Lung (tissue), 12 donors: ENCODE data around the gene PTPRN2. TPM values are rescaled to one million over a fixed set of nuclear protein-coding genes. Genes with fewer than 3 reads are reported as not detected.

ENCODE experiments used
- ATAC-seq: fragments of 200-7000 bp; cut with Tn5 transposase; one replicate; pipeline ENCODE4 v1.9.1; 2020; ENCODE audit warnings: moderate number of reproducible peaks; ENCODE audit not compliant: insufficient read depth, low FRiP score
- DNase-seq, 3 donors: peaks; one replicate each; pipeline ENCODE4 v3.0.0-alpha.2; 2013 to 2017
- H3K27ac ChIP-seq, 2 donors: one replicate each; pipeline ENCODE4 v1.5.1; 2013; ENCODE audit warnings: mild to moderate bottlenecking in 2 of 2, moderate library complexity in 2 of 2, control low read depth in 1 of 2, inconsistent platforms in 1 of 2, low read depth in 1 of 2, low read length in 1 of 2
- H3K27me3 ChIP-seq, 3 donors: one replicate each; pipeline ENCODE4 v1.5.1; 2013; ENCODE audit warnings: low read length in 2 of 3; ENCODE audit not compliant: control insufficient read depth in 3 of 3, insufficient read depth in 3 of 3
- H3K36me3 ChIP-seq, 4 donors: one replicate each; pipeline ENCODE4 v1.5.1; 2013; ENCODE audit warnings: low read length in 4 of 4, mild to moderate bottlenecking in 1 of 4, moderate library complexity in 1 of 4; ENCODE audit not compliant: control insufficient read depth in 4 of 4, insufficient read depth in 4 of 4
- H3K4me1 ChIP-seq, 5 donors: one replicate each; pipeline ENCODE4 v1.5.1; 2013; ENCODE audit warnings: low read length in 5 of 5, mild to moderate bottlenecking in 2 of 5, moderate library complexity in 1 of 5; ENCODE audit not compliant: control insufficient read depth in 5 of 5, insufficient read depth in 5 of 5
- H3K4me3 ChIP-seq: one replicate; pipeline ENCODE4 v1.5.1; 2013; ENCODE audit warnings: mild to moderate bottlenecking, control low read depth, moderate library complexity
- H3K9ac ChIP-seq, 2 donors: one replicate each; pipeline ENCODE4 v1.5.1; 2013; ENCODE audit warnings: low read length in 2 of 2, control low read depth in 1 of 2; ENCODE audit not compliant: insufficient read depth in 1 of 2
- H3K9me3 ChIP-seq, 4 donors: one replicate each; pipeline ENCODE4 v1.5.1; 2013; ENCODE audit warnings: low read length in 3 of 4, mild to moderate bottlenecking in 1 of 4, moderate library complexity in 1 of 4; ENCODE audit not compliant: control insufficient read depth in 4 of 4, insufficient read depth in 3 of 4
- WGBS, 2 donors: extraction: QIAGEN DNeasy Blood & Tissue Kit; methylation state at CpG; one replicate each; pipeline ENCODE4 v1.1.7; 2013; 5-methylcytosine and 5-hydroxymethylcytosine counted together
- polyA plus RNA-seq, 2 donors: library from polyadenylated mRNA; stranded (reverse); fragments of 200-250 nt; gene quantifications; one replicate each; pipeline ENCODE4 v1.2.1, GENCODE V29; 2013
- total RNA-seq, 2 donors: library from RNA; depleted of rRNA in 1 of 2; stranded (reverse); fragments of >200 nt in 1 of 2; gene quantifications; one replicate each; pipeline ENCODE4 v1.2.1, GENCODE V29; 2014 to 2021
- TF ChIP-seq, protein P1 (sequence below): IDR thresholded peaks from 2 replicates; pipeline ENCODE4 v1.5.1; 2012; ENCODE audit warnings: mild to moderate bottlenecking; ENCODE audit errors: control extremely low read depth, extremely low read depth
- donor health status: control.
- donor health status: control.
- donor health status: Bipolar disorder and iron deficiency.
- donor health status: healthy.
- donor health status: DM: yes; HTN: yes; CAD: no.

Gene PTPRN2
- total and polyA plus RNA-seq, 4 donors: 2.1 to 7.4 (median 4.4) TPM

DNA sequence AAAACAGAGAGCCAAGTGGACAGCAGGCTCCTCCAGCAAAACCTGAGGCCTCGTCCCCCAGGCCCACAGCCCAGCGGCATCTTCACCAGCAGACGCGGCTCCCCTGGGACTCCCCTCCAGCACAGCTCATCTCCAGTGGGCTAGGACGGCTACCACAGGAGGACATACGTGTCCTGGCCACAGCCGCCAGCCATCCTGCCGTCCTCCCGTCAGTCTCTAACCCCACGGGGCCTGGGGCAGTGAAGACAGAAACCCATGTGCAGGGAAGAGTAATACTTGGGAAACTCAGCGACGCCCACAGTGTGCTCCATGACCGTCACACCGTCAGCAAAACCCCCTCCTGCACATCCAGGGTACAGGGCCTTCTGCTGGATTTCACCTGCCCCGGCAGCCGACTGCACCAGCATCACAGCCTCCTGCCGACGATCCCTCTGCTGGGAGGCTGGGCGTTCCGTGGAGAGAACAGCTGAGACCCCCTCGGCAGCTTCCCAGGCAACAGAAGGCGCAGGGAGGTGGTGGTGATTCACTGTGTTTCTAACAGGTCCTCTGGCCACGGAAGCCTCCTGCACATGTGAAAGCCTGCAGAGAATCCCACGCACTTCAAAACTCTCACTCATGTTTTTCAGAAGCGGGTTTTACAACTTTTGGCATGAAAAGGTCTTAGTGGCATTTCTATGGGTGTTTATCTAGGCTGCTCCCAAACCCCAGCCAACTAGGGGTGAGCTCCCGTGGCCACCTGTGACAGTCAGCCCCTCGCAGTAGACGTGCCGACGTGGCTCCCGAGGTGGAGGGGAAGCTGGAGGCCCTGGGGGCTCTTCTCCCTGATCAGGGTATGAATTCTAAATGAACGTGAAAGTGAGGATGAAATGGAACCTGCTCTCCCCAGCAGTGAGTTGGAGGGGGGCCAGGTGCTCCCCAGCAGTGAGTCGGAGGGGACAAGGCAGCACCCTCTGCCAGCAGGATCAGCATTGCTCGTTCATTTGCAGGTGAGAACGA lies 513.5 kb downstream of the PTPRN2 start:
- ATAC-seq (no peak), DNase-seq (no peak)
- peaks cover 0 to 2% (median 0%) of the 10 kb centered on the region in 4 donors for H3K9me3 ChIP-seq
- WGBS, 2 donors: 79 to 88% methylated on average over 35 of the region's 35 CpGs
- no peak overlapping the region for H3K9ac ChIP-seq
- H3K27me3 ChIP-seq: peaks cover 0 to 4% (median 0%) of the 10 kb centered on the region in 3 donors
- H3K4me3 ChIP-seq: no peak overlapping the region
- no peaks in the 10 kb centered on the region for H3K4me1 ChIP-seq
- H3K36me3 ChIP-seq: no peaks in the 10 kb centered on the region
- TF ChIP-seq, protein P1, sequence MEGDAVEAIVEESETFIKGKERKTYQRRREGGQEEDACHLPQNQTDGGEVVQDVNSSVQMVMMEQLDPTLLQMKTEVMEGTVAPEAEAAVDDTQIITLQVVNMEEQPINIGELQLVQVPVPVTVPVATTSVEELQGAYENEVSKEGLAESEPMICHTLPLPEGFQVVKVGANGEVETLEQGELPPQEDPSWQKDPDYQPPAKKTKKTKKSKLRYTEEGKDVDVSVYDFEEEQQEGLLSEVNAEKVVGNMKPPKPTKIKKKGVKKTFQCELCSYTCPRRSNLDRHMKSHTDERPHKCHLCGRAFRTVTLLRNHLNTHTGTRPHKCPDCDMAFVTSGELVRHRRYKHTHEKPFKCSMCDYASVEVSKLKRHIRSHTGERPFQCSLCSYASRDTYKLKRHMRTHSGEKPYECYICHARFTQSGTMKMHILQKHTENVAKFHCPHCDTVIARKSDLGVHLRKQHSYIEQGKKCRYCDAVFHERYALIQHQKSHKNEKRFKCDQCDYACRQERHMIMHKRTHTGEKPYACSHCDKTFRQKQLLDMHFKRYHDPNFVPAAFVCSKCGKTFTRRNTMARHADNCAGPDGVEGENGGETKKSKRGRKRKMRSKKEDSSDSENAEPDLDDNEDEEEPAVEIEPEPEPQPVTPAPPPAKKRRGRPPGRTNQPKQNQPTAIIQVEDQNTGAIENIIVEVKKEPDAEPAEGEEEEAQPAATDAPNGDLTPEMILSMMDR: no peak
- H3K27ac ChIP-seq: no peak overlapping the region

DNA sequence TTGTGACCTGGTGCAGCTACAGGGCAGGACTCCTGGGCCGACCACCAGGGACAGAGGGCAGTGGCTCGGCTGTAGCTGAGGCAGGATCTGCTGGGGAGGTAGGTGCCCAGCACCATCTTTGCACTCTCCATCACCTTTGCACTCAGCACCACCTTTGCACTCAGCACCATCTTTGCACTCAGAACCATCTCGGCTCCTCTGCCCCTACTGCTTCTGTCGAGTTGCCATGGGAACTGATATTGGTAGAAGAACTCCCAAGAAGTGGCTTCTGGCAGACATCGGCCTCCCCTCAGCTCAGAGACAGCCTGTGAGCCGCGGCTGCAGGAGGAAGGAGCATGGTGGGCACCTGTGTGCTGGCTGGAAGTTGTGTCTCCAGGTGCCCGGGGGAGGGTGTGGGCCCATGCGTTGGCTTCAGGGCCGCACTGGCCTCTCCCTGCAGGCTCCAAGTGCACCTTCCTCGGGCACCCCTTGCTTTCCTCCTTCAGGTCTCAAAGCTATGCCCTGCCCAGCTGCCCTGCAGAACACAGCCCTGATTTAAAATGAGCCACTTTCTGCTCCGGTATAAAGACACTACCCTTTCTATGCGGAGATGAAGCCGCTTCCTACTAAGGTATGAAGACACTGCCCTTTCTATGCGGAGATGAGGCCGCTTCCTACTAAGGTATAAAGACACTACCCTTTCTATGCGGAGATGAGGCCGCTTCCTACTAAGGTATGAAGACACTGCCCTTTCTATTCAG lies 514.5 kb downstream of the PTPRN2 start:
- DNase-seq (no peak), ATAC-seq (no peak)
- peaks cover 0 to 4% (median 0%) of the 10 kb centered on the region in 3 donors for H3K27me3 ChIP-seq
- no peak overlapping the region for H3K4me3 ChIP-seq
- no peaks in the 10 kb centered on the region for H3K36me3 ChIP-seq
- 89 to 91% methylated on average over 17 to 18 of the region's 18 CpGs for WGBS, 2 donors
- H3K9me3 ChIP-seq: peaks cover 0 to 4% (median 0%) of the 10 kb centered on the region in 4 donors
- TF ChIP-seq, protein P1: no peak
- no peaks in the 10 kb centered on the region for H3K4me1 ChIP-seq
- H3K27ac ChIP-seq: no peak overlapping the region
- H3K9ac ChIP-seq: no peak overlapping the region

DNA sequence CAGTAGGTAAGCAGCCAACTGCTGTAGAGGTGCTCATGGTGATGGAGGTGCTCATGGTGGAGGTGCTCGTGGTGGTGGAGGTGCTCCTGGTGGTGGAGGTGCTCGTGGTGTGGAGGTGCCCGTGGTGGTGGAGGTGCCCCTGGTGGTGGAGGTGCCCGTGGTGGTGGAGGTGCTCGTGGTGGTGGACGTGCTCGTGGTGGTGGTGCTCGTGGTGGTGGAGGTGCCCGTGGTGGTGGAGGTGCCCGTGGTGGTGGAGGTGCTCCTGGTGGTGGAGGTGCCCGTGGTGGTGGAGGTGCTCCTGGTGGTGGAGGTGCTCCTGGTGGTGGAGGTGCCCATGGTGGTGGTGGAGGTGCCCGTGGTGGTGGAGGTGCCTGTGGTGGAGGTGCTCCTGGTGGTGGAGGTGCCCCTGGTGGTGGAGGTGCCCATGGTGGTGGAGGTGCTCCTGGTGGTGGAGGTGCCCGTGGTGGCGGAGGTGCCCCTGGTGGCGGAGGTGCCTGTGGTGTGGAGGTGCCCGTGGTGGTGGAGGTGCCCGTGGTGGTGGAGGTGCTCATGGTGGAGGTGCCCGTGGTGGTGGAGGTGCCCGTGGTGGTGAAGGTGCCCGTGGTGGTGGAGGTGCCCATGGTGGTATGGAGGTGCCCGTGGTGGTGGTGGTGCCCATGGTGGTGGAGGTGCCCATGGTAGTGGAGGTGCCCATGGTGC lies 517.3 kb downstream of the PTPRN2 start:
- 93 to 94% methylated on average over 11 to 21 of the region's 21 CpGs for WGBS, 2 donors

More for the DNA sequence above, 517.3 kb downstream of the PTPRN2 start:
- DNase-seq (no peak), ATAC-seq (no peak)
- Histone ChIP-seq H3K4me3 (no peak overlapping the region), H3K9me3 (peaks cover 0 to 4% (median 0%) of the 10 kb centered on the region in 4 donors), H3K4me1 (no peaks in the 10 kb centered on the region), H3K27ac (no peak overlapping the region), H3K9ac (no peak overlapping the region), H3K27me3 (peaks cover 0 to 4% (median 0%) of the 10 kb centered on the region in 3 donors), H3K36me3 (no peaks in the 10 kb centered on the region)
- TF ChIP-seq, protein P1: no peak
